NCI-H774 (cell line): ENCODE data around the gene RALA.

Experiments used
- DNase-seq: peaks from one replicate; lab custom pipeline; 2025; lab: John Stamatoyannopoulos, UW

Gene RALA

DNA sequence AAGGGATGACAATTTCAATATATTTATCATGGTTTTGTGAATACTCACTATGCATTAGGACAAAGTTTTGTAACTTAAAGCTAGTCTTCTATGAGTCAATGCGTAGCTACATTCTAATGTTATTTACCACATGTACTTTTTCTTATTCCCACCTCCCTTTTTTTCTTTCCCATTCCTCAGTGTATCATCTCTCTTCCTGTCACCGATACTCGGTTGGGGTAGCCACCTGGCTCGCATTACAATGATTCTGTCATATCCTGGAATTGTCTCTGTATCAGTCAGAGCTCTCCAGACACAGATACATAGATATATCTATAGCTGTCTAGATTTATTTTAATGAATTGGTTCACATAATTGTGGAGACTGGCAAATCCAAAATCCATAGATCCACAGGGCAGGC is 9.8 kb upstream of the RALA start:
- no peak for DNase-seq

DNA sequence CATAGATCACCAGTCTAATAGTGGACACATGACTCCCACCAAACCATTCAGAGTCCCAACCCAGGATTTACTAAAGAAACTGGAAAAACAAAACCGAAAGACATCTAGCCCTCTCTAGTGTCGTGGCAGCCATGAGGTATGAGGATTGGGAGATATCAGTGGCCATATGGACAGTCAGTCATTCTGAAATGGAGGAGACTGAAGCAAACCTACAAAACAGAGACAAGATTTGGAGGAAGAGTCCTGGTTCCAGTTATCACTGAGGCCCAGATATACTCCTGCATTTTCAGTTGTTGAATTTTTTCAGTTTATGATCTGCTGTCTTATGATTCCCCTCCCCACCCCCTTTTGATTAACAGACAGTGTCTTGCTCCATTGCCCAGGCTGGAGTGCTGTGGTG is 9.1 kb upstream of the RALA start:
- DNase-seq: no peak

DNA sequence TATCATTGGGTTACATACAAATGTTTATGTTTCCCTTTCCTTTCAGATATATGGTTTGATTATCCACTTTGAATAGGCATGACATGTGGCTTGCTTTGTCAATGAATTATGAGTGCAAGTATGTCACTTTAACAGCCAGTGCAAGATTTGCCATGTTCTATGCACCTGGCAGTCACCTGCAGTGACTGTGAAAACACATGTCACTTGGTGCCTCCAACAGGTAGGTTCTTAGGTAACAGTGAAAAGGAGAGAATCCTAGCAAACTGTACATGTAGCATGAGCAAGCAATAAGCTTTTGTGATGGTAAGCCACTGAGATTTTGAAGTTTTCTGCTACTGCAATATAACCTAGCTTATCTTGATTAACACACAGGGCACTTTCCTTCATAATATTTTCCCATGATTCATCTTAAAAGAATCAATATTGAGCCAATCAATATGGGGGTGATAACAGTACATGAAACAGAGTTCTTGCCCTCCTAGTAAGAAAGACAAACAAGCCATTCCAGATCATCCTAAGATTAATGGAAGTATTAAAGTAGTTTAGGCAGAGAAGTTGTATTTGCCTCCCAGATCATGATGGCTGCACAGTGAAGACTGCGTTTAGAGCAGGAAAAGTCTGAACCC is 7.9 kb upstream of the RALA start:
- DNase-seq: no peak

DNA sequence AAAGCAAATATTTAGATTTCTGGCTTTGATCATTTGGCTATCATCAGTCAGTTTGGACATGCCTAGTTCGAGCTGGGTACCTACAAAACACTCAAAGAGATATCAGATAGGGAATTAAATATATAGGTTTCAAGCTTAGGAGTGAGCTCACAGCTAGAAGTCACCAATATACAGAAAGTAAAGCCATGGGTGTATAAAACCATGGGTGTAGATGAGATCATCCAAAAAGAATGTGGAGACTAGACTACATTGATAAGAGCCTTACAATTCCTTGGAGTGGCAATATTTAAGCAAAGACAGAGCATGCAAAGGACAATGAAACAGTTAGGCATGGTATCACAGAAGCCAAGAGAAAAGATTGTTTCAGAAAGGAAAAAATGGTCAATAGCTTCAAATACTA is 7.2 kb upstream of the RALA start:
- no peak for DNase-seq

DNA sequence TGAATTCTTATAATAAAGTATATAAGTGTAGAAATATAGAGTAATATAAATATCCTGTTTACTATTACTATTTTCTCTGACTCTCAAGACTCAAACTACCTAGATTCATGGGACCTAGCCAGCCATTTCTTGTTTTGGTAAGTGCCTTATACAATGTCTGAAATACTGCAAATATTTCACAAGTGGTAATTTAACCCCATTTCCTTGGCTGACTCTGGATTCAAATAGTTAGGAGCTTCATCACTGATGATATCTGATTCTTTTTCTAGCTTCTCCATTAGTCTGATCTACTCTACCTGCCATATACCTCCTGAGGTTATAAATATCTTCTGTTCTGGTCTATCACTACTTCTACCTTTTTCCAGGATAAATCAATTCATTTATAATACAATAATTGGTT is 6.4 kb upstream of the RALA start:
- DNase-seq: no peak

DNA sequence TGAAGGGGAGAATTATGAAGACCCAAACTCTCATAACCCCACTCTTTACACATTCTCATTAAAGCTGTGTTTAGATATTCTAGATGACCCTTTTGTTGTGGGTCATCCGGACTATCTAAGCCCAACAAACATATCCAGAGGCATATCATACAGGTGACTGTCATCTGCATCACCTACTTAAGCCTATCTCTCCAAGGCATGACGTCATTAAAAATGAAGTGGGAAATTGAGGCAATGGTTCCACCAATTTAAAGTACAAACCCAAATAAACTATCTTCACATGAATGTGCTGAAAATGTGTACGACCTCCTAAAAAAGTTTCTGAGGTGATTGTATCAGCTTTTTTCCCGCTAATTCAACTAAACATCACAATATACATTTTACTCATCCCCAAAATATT is 4.5 kb upstream of the RALA start:
- DNase-seq: no peak

DNA sequence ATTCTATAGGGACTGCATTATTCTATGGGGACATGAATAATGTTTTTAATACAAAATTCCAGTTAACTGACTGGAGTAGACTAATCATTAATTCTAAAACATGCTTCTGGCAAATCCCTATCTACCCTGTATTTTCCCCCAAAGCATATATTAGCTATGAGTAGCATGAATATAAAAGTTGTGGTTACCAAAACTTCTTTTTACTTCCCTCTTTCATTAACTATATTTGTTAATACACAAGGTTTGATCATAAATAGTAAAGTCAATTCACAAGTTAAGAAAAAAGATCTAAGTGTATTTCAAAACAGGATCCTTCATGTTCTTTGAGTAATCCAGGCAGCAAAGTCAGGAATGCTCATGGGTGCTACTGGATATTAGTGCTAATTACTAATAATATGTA is 2.9 kb upstream of the RALA start:
- DNase-seq: no peak

DNA sequence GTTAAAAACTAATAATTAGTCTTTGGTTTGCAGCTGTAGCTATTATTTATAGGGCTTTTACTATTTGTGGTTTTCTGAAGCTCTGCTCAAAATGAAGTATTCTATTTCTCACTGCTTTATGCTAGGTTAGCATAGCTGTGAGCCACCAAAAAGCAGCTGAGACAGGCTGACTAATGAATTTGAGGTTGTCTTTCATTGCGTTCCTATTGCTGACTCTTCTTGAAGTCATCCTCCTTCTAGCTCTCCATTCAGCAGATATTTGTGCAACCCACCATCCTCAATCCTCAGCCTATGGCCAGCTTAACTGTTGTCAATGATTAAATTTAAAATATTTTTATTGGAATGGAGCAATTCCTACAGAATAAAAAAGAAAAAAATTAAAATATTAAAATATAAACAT is 2.1 kb upstream of the RALA start:
- no peak for DNase-seq

DNA sequence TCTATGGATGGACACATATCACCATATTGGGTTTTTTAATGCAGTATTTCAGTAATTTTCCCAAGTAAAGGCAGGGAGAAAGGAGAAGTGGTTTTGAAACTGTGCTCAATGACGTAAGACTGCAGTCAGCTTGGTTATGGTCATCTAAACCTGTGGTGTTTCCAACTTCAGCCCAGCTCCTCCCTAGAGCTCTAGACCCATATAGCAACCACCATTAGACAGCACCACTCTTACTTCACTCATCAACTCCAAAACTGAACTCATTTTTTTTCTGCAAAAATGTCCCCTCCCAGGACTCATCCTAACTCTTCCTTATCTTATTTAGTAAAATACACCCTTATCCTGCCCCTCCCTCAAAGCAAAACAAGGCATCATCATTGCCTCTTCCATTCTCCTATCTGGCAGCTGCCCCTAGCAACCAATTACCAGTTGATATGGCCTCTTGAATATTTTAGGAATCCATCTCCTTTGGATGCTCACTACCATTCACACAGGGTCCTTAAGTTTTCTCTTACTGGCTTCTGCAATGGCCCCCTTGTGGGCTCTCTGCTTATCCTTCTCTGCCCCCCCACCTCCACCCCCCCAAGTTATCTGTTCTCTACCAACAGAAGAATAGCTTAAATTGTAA is 1.5 kb upstream of the RALA start:
- DNase-seq: no peak

DNA sequence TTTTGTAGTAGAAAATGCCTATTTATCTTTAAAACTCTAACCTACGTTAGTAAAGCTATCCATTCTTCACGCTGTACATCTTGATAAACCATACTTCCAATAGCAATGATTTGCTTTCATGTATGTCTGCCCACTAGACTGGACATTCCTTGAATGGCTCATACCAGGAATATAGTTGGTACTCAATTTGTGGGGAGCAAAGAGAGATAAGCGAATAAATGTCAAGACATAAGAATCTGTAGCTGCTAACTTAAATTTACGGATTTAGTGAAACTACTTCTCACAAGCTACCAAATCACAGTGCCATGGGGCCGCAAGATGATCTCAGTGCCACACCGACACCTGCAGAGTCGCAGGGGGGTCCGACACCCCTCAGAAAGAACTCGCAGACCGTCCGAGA is 763 bp upstream of the RALA start:
- no peak for DNase-seq

DNA sequence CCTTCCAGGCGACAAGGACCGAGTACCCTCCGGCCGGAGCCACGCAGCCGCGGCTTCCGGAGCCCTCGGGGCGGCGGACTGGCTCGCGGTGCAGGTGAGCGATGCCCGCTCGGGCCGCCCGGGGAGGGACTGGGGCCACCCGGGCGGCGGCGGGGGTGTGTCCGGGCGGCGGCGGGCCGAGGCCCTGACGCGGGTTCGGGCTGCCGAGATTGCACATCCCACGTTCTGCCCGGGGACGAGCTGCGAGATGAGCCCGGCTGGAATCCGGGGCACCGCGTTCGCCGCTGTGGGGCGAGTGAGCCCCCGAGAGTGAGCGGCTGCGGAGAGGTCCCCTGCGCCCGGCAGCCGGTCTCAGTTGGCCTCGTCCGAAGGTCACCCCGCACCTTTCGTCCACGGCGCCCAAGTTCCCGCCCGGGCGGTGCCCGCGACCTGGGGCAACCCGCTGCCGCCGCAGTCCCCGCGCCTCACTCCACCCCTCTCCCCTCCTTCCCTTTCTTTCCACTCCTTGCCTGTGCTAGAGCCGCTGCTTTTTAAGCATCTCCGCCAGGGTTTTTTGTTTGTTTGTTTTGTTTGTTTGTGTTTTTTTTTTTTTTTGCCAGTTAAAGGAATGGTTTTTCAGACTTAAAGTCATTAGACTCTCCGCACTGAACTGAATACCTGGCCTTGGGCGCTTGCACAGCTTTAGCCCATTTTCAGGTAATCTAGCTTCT is 515 bp downstream of the RALA start:
- DNase-seq: peak; percentile 62

DNA sequence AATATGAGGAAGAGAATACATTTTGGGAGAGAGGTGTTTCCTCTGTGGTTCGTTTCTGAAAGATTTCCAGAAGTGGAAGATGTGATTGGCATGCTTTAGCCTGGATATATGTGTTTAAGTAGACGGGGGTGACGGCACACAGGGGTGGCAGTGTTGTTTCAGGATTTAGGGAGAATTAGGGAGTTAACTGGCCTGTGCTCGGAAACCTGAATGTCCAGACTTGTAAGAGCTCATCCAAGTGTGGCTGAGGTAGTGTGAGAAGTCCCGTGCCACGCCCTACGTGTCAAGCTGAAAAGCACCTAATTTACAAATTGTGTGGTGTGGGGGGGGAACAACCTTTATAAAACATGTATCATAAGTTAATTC is 1.1 kb downstream of the RALA start:
- no peak for DNase-seq

DNA sequence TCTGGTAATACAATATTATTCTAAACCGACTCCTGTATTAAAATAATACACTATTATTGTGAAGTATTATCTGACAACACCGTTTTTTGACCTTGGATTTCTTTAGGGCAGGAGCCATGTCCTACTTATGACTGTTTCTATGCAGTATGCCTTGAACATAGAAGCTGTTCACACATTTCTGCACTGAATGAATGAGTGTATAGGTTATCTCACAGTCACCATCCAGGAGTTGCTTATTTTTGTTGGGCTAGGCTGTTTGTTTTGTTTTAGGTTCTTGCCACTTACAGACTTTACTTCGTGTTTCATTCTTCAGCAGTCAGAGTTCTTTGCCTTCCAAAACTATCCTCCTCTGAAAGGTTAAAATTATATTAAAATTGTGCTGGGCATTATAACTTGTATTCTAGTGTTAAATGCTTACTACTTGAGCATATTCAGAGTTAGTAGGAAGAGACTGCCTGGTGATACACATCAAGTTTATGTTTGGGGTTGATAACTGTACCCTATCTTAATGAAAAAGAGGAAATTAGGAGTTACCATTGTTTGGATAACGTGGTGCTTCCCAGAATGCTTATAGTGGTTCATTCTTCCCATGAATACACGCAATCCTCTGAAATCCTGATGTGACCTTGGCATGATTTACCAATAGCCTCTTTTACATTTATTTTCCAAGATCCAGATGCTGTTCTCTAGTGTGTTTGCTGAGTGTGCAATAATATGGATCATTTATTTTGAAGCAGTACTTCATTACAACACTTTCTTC is 1.7 kb downstream of the RALA start:
- no peak for DNase-seq

DNA sequence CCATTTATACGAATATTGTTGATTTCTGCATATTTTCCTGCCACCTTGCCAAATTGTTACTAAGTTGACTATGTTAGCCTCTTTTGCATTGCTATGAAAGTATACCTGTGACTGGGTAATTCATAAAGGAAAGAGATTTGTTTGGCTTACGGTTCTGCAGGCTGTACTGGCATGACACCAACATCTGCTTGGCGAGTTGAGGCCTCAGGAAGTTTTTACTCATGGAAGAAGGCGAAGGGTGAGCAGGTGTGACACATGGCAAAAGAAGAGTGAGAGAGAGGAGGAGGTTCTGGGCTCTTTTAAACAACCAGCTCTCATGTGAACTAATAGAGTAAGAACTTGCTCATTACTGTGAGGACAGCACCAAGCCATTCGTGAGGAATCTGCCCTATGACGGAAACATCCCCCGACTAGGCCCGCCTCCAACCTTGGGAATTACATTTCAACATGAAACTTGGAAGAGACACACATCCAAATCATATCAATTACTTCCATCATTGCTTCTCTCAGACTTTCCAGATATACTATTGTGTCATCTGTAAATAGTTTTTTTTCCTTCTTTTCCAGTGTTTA is 8.4 kb downstream of the RALA start:
- no peak for DNase-seq

DNA sequence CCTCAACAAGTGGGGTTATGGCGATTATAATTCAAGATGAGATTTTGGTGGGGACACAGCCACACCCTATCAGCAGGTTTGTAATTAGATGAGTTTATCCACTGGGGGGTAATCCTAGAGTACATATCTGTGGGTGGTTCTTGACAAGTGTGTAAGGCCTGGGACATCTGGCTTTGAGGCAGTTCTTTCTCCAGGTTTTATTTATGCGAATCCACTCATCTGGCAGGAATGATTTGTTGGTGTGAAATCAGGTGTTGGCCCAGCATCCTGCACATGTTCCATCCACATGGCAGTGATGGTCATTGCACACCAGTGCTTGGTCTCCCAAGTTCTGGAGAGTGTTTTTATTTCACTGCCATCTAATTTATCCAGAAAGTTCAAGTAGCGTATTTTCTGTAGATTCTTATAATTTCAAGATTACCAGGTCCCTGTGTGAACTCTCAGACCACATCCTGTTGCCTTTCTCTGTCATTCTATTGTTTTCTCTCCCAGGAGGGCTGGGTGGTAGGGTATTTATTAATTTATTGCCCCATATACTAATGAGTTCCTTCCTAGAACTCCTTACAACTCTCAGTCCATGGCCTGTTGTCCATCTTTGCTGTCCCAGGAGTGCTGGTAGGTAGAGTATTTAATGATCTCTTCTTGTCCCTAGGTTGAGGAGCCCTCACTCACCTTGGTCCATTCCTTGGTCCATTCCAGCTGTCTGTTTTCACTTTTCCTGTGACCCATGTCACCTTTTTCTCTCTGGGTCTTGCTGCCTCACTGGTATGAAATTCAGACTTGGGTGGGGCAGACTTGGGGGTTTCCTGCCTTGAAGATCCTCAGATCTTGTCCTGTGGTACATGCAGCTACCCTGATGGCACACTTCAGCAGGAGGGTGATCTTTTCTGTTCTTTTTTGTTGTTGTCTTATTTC is 10.4 kb downstream of the RALA start:
- DNase-seq: no peak

DNA sequence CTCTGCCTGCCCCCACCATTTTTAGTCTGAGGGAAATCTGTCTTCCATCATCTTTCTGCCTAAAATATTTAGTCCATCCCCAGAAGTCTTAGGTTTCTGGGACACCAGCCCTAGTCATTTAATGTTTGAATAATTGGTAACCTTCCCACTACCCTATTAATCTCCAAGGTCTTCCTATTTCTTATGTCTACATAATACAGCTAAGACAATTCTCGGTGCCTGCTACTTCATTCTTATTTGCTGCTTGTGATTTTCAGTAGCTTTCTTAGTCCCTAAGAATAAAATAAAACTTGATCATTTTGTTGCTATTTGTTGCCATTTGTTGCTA is 11.1 kb downstream of the RALA start:
- no peak for DNase-seq

DNA sequence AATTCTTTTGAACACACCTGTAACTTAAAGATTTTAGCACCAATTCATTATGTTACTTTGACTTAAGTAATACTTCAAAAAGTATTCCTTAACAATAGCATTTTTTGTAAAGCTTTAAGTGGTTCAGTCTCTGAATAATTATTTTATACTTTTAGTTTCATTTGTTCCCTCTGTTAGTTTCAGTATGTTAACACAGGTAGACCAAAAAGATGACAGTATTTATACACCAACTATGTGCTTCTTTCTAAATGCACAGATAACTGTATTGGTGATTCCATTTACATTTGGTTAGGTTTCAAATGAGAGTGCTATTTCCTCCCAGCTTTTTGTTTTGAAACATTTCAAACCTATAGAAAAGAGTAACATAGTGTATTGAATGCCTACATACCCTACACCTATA is 14.0 kb downstream of the RALA start:
- no peak for DNase-seq

DNA sequence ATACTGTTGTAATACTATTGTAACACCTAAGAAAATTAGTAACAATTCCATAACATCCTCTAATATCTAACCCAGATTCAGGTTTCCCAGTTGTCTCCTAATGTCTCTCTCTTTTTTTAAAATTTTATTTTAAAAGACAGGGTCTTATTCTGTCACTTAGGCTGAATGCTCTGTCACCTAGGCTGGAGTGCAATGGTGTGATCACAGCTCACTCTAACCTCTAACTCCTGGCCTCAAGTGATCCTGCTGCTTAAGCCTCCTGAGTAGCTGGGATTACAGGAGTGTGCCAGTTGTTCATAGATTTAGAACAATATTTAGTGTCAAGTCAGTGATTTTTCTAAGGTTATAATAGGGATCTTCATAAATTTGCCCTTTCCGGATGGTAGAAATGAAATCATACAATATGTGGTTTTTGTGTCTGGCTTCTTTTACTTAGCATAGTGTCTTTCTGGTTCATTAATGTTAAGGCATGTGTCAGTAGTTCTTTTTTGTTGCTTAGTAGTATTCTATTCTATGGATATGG is 14.7 kb downstream of the RALA start:
- no peak for DNase-seq

DNA sequence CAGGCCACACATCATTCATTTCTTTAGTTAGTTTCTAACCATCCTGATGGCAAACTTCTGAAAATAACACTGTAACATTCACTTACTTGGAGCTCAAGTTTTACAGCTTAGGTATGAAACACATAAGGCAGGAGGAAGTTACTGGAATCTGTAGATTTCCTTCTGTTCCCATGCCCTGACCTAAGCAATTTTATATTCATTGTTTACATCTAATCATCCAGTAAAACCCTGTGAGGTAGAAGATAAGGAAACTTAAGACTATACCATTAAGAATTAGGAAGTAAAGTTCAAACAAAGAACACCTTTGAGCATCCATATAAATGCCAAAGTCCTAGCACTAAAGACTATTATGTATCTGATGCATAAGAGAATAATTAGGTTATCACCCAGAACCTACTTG is 19.5 kb downstream of the RALA start:
- DNase-seq: no peak

DNA sequence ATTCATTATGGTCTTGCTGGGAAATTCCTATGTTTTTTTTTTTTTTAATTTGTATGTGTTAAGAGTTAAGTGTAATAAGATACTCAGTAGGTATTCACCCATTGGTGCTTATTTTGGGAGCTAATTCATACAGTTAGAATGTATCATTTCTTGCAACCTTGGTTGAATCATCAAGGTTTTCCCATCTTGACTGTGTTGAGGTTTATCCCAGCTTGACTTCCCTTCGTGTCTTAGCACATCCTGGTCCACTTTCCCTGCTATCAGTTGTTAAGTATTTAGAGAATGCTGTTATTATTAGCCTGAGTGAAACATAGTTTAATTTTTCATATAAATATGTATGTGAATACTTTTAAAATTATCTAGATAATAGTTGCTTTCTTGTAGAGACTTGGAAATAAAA is 20.8 kb downstream of the RALA start:
- no peak for DNase-seq
